Measurements from ENCODE around the gene DMWD.

DNA sequence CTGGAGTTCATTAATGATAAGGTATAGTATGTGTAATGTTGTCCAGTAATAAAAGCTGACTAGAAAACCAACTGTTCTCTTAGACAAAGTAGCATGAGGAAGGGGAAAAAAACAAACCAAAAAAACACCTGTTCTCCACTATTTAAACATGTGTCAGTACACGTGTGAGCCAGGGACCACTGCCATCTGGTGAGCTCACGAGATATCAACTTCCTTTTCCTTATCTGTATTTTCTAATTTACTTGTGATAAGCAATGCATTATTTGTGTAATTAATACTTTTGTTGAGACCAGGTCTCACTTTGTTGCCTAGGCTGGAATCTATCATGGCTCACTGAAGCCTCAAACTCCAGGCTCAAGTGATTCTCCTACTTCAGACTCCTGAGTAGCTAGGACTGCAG is 19.3 kb downstream of the DMWD start:
- no peak for TF ChIP-seq BRCA1 (CRISPR knock-in tag; IDR thresholded peaks at IDR 0.05)
- TF ChIP-seq, protein P1, sequence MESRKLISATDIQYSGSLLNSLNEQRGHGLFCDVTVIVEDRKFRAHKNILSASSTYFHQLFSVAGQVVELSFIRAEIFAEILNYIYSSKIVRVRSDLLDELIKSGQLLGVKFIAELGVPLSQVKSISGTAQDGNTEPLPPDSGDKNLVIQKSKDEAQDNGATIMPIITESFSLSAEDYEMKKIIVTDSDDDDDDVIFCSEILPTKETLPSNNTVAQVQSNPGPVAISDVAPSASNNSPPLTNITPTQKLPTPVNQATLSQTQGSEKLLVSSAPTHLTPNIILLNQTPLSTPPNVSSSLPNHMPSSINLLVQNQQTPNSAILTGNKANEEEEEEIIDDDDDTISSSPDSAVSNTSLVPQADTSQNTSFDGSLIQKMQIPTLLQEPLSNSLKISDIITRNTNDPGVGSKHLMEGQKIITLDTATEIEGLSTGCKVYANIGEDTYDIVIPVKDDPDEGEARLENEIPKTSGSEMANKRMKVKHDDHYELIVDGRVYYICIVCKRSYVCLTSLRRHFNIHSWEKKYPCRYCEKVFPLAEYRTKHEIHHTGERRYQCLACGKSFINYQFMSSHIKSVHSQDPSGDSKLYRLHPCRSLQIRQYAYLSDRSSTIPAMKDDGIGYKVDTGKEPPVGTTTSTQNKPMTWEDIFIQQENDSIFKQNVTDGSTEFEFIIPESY (CRISPR knock-in tag; IDR thresholded peaks at IDR 0.05): no peak
- no peak for TF ChIP-seq ZNF24 (IDR thresholded peaks at IDR 0.05)
- TF ChIP-seq TBL1XR1 (IDR thresholded peaks at IDR 0.05; ENCODE audit: borderline replicate concordance, low read length, partially characterized antibody): no peak
- no peak for TF ChIP-seq ELF4 (CRISPR knock-in tag; IDR thresholded peaks at IDR 0.05; ENCODE audit: borderline replicate concordance)
- no peak for TF ChIP-seq EHMT2 (IDR thresholded peaks at IDR 0.05; ENCODE audit: borderline replicate concordance, low read depth, low read length)
